Left ventricle myocardium inferior (tissue), 1 donor: Measurements from ENCODE around the gene MECR. TPM values are rescaled to one million over a fixed set of nuclear protein-coding genes. Genes with fewer than 3 reads are reported as not detected.

ENCODE experiments used
- DNase-seq: peaks from one replicate; pipeline ENCODE4 v3.0.0-alpha.2; 2020
- H3K27ac ChIP-seq: fragments of 200-600 bp; replicated peaks from 2 replicates; pipeline ENCODE4 v1.8.0; 2021
- H3K27me3 ChIP-seq: fragments of 200-600 bp; 2 replicates; pipeline ENCODE4 v1.8.0; 2021; ENCODE audit warnings: low read depth
- H3K36me3 ChIP-seq: fragments of 200-600 bp; 2 replicates; pipeline ENCODE4 v1.8.0; 2021
- H3K4me1 ChIP-seq: fragments of 200-600 bp; 2 replicates; pipeline ENCODE4 v1.8.0; 2021
- H3K4me3 ChIP-seq: fragments of 200-600 bp; 2 replicates; pipeline ENCODE4 v1.8.0; 2021; ENCODE audit warnings: mild to moderate bottlenecking, moderate library complexity
- H3K9me3 ChIP-seq: fragments of 200-600 bp; replicated peaks from 2 replicates; pipeline ENCODE4 v1.8.0; 2021
- intact Hi-C: fragments of 100-400 bp; cut with micrococcal nuclease; formaldehyde crosslinking; loops from one replicate; pipeline ENCODE4 v1.11.0; 2022
- total RNA-seq: library from RNA; stranded (reverse); fragmentation: NEBNext Ultra II Directional; extraction: Animal tissue kit (Norgen Biotek cat#: 25700); gene quantifications from one replicate; pipeline ENCODE4 v1.2.1, GENCODE V29; 2021
- TF ChIP-seq, protein P1 (sequence below): fragments of 200-600 bp; IDR thresholded peaks from 2 replicates; pipeline ENCODE4 v1.8.0; 2021; ENCODE audit warnings: antibody characterized with exemption, mild to moderate bottlenecking, borderline replicate concordance
- donor health status: DM: no; HTN: yes; CAD: no; lungs with severe emphysema.

Gene MECR
- total RNA-seq, 1 donor from 2014 or later, result 30.8 TPM

DNA sequence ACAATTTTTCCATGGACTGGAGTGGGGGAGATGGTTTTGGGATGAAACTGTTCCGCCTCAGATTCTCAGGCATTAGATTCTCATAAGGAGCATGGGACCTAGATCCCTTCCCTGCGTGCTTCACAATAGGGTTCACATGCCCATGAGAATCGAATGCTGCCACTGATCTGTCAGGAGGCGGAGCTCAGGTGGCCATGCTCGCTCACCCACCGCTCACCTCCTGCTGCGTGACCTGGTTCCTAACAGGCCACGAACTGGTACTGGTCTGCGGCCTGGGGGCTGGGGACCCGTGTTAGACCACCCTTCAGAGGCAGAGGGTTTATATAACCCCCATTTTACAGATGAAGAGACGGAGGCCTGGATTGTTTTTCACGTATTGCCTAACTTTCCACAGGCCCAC lies 32.7 kb downstream of the MECR start:
- intact Hi-C loops, result no loop called here
- Histone ChIP-seq H3K27ac (no peak overlapping the region), H3K27me3 (no peaks in the 10 kb centered on the region), H3K9me3 (no peaks in the 10 kb centered on the region), H3K4me1 (peaks cover 14% of the 10 kb centered on the region), H3K4me3 (no peak overlapping the region), H3K36me3 (peaks cover 70% of the 10 kb centered on the region)
- no peak for DNase-seq
- TF ChIP-seq, protein P1, sequence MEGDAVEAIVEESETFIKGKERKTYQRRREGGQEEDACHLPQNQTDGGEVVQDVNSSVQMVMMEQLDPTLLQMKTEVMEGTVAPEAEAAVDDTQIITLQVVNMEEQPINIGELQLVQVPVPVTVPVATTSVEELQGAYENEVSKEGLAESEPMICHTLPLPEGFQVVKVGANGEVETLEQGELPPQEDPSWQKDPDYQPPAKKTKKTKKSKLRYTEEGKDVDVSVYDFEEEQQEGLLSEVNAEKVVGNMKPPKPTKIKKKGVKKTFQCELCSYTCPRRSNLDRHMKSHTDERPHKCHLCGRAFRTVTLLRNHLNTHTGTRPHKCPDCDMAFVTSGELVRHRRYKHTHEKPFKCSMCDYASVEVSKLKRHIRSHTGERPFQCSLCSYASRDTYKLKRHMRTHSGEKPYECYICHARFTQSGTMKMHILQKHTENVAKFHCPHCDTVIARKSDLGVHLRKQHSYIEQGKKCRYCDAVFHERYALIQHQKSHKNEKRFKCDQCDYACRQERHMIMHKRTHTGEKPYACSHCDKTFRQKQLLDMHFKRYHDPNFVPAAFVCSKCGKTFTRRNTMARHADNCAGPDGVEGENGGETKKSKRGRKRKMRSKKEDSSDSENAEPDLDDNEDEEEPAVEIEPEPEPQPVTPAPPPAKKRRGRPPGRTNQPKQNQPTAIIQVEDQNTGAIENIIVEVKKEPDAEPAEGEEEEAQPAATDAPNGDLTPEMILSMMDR, result no peak

DNA sequence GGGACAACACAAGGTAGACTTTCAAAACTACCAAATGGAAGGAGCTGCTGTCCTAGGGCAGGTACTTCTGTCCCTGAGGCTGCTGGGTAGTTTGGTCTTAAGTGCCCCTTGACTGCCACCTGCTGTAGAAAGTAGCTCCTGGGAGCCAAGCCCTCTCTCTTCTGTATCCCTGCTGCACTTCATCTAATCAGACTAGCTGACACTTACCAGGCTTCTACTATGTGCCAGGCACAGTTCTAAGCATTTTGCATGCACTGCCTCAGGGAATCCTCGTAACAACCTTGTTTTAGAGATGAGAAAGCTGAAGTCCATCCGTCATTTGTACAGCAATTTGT lies 33.2 kb downstream of the MECR start:
- intact Hi-C loops, result no loop called here

DNA sequence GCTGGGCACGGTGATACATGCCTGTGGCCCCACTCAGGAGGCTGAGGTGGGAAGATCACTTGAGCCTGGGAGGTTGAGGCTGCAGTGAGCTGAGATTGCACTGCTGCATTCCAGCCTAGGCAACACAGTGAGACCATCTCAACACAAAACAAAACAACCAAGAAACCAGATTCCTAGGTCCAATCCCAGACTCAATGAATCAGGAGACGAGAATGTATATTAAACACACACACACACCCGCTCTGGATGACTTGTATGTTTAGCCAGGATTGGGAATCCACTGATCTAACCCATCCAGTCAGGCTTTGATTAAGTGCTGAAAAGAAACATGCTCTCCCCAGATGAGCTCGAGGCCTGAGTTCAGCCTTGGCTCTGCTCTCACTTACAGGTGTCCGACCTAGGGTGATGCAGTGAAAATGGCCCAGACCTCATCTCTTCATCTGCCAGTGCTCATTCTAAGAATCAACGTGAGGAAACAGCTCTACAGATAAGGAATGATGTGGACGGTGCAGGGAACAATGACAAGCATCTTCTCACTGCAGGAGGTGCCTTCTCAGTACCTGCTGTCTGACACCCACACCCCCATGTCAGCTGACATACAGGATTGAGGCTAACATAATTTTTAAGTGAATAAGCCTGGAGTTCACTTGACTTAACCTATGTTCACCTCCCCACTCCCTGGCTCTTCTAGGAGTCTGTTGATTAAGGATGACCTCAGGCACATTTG lies 33.7 kb downstream of the MECR start:
- Histone ChIP-seq H3K4me3 (no peak overlapping the region), H3K27me3 (no peaks in the 10 kb centered on the region), H3K9me3 (no peaks in the 10 kb centered on the region), H3K4me1 (peaks cover 6% of the 10 kb centered on the region), H3K27ac (no peak overlapping the region), H3K36me3 (peaks cover 73% of the 10 kb centered on the region)
- DNase-seq, result no peak
- TF ChIP-seq, protein P1, result no peak
- intact Hi-C loops, result no loop called here

More for the DNA sequence above, 33.2 kb downstream of the MECR start:
- DNase-seq, result no peak
- Histone ChIP-seq H3K4me3 (no peak overlapping the region), H3K27ac (no peak overlapping the region), H3K36me3 (peaks cover 73% of the 10 kb centered on the region), H3K27me3 (no peaks in the 10 kb centered on the region), H3K4me1 (peaks cover 12% of the 10 kb centered on the region), H3K9me3 (no peaks in the 10 kb centered on the region)
- TF ChIP-seq, protein P1, result peak; percentile 49

DNA sequence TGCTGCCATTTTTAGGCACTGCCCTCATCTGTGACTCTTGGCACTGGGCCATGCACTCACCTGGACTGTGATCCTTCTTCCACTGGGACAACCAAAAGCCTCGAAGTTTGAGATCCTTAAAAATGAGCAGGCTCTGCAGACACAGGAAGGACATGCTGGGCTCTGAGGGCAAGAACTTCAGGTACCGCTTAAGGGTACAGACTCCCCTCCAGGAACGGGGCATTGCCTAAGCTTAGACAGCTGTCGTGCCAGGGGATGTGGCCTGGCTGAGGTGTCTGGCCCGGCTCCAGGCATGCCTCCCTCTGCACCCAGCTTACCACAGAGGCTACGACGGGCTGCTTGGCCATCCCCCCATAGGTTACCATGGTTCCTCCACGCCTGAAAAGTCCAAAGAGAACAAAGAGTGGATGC lies 34.8 kb downstream of the MECR start:
- peaks cover 64% of the 10 kb centered on the region for H3K36me3 ChIP-seq
- DNase-seq, result peak; percentile 22
- intact Hi-C loops, result no loop called here
- no peak overlapping the region for H3K4me3 ChIP-seq
- no peak overlapping the region for H3K27ac ChIP-seq
- no peaks in the 10 kb centered on the region for H3K27me3 ChIP-seq
- peaks cover 4% of the 10 kb centered on the region for H3K4me1 ChIP-seq
- H3K9me3 ChIP-seq, result no peaks in the 10 kb centered on the region
- TF ChIP-seq, protein P1, result no peak

DNA sequence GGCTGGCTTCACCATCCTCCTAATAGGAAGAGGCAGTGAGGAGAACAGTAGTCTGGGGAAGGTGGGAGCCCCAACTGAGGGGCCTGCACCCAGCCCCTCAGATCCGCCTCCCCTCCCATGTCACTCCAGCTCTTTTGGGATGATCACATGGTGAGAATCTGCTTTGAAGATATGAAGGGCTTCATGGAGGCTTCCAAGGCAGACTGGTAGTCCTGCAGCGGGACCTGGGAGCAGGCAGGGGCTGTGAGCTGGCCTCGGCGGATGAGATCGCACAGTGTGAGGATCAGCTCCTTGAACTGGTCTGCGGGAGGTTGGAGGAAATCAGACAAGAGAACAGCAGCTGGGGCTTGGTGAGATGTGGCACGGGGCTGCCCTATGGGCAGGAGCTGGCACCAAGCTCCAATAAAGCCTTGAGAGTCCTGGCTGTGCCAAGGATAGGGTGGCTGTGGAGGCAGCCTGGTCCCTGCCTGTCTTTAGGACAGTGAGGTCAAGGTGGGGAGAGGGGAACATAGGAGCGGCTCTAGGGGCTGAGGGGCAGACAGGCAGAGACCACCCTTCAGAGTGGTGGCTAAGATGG lies 36.8 kb downstream of the MECR start:
- H3K9me3 ChIP-seq, result no peaks in the 10 kb centered on the region
- H3K36me3 ChIP-seq, result peaks cover 45% of the 10 kb centered on the region
- no peak overlapping the region for H3K27ac ChIP-seq
- intact Hi-C loops, result no loop called here
- no peaks in the 10 kb centered on the region for H3K27me3 ChIP-seq
- no peak for DNase-seq
- peaks cover 4% of the 10 kb centered on the region for H3K4me1 ChIP-seq
- H3K4me3 ChIP-seq, result no peak overlapping the region
- TF ChIP-seq, protein P1, result no peak
